Common myeloid progenitor, CD34-positive (primary cell): Measurements from ENCODE around the gene SMARCC1.
"Not testable (repeated sequence)": the region's sequence is repeated elsewhere in the genome, so short reads cannot be mapped to it uniquely, and the experiment has no call there.

Experiments
- CTCF ChIA-PET: fragments of 350-600 bp; sonication (Branson Sonifier 250); formaldehyde crosslinking; loops from one replicate; lab custom pipeline; 2021; ENCODE audit warnings: antibody characterized with exemption; lab: Charles Lee
- POLR2A ChIA-PET: fragments of 350-600 bp; sonication (Branson Sonifier 250); formaldehyde crosslinking; loops from one replicate; lab custom pipeline; 2021; ENCODE audit warnings: antibody characterized with exemption; lab: Charles Lee
- DNase-seq, 3 donors: peaks; one replicate each; pipeline versions ENCODE4 v3.0.0 to v3.0.0-alpha.2; 2013
- H3K27ac ChIP-seq, 2 experiments: 1 replicate in 1 of 2; 2 replicates in 1 of 2; pipeline ENCODE4 v1.7.0; 2013; ENCODE audit warnings: inconsistent platforms in 2 of 2, low read length in 2 of 2, mild to moderate bottlenecking in 2 of 2, low read depth in 1 of 2, moderate library complexity in 1 of 2; ENCODE audit not compliant: severe bottlenecking in 2 of 2, insufficient read depth in 1 of 2, poor library complexity in 1 of 2
- H3K27me3 ChIP-seq, 5 experiments: replicated peaks in 2 of 5; 1 replicate in 3 of 5; 2 replicates in 2 of 5; pipeline versions ENCODE4 v1.6.1 to v1.7.0; 2013; ENCODE audit warnings: low read length in 4 of 5, mild to moderate bottlenecking in 2 of 5, moderate library complexity in 2 of 5, inconsistent platforms in 1 of 5; ENCODE audit not compliant: insufficient read depth in 5 of 5, control insufficient read depth in 4 of 5
- H3K36me3 ChIP-seq, 4 experiments: 1 replicate in 2 of 4; 2 replicates in 2 of 4; pipeline versions ENCODE4 v1.6.1 to v1.7.0; 2013; ENCODE audit warnings: low read length in 3 of 4, control low read depth in 1 of 4, mild to moderate bottlenecking in 1 of 4; ENCODE audit not compliant: control insufficient read depth in 4 of 4, insufficient read depth in 4 of 4
- H3K4me1 ChIP-seq, 4 experiments: 1 replicate in 3 of 4; 2 replicates in 1 of 4; pipeline versions ENCODE4 v1.6.1 to v1.7.1; 2013; ENCODE audit warnings: low read length in 3 of 4, mild to moderate bottlenecking in 3 of 4, control low read depth in 1 of 4, inconsistent platforms in 1 of 4, moderate library complexity in 1 of 4; ENCODE audit not compliant: control insufficient read depth in 4 of 4, insufficient read depth in 4 of 4; ENCODE audit errors: control extremely low read depth in 1 of 4
- H3K4me3 ChIP-seq, 7 experiments: 1 replicate in 4 of 7; 2 replicates in 3 of 7; pipeline versions ENCODE4 v1.5.1 to v1.7.0; 2013; ENCODE audit warnings: mild to moderate bottlenecking in 7 of 7, low read length in 6 of 7, moderate library complexity in 6 of 7, inconsistent platforms in 2 of 7, low read depth in 2 of 7, control low read depth in 1 of 7; ENCODE audit not compliant: insufficient read depth in 4 of 7, control insufficient read depth in 1 of 7; ENCODE audit errors: extremely low read depth in 1 of 7
- H3K9me3 ChIP-seq, 5 experiments: 1 replicate in 4 of 5; 2 replicates in 1 of 5; pipeline versions ENCODE4 v1.6.1 to v1.7.1; 2013; ENCODE audit warnings: low read length in 4 of 5, mild to moderate bottlenecking in 2 of 5, inconsistent platforms in 1 of 5, low read depth in 1 of 5, moderate library complexity in 1 of 5; ENCODE audit not compliant: control insufficient read depth in 4 of 5, insufficient read depth in 2 of 5; ENCODE audit errors: control extremely low read depth in 1 of 5
- WGBS: methylation state at CpG from one replicate; pipeline ENCODE4 v1.1.5; 2013; ENCODE audit not compliant: insufficient coverage; 5-methylcytosine and 5-hydroxymethylcytosine counted together

The SMARCC1 gene

DNA sequence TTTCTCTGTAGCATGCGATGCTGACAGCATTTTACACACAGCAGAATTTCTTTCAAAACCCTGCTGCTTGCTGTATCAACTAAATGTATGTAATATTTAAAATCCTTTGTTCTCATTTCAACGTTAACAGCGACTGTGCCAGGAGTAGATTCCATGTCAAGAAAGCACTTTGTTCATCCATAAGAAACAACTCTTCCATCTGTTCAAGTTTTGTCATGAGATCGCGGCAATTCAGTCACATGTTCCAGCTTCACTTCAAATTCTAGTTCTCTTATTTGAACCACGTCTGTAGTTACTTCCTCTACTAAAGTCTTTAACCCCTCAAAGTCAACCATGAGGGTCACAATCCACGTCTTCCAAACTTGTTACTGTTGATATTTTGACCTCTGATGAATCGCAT, 50.6 kb downstream of the SMARCC1 start:
- POLR2A ChIA-PET = no interaction called here
- H3K4me3 ChIP-seq = no peak overlapping the region

DNA sequence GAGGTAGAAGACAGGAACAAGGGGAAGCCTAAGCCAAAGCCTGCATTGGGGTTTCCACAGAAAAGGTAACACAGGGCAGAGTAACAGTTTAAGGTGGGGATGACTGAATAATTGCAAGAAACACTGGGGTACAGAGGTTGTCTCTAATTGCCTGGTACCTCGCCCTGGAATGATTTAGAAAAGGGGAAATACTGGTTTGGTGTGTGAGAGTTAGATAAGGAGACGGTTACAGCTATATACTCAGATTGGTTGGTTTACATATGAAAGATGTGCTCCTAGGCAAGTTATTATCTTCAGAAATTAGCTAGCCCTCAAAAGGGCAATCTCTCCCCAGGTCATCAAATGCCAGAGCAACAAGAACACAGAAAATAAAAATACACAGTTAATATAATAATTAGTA, 58.8 kb downstream of the SMARCC1 start:
- Histone ChIP-seq H3K4me3 (no peak overlapping the region), H3K4me1 (peaks cover 0 to 14% (median 1%) of the 10 kb centered on the region in 4 experiments), H3K9me3 (no peaks in the 10 kb centered on the region), H3K36me3 (peaks cover 4 to 55% (median 38%) of the 10 kb centered on the region in 4 experiments), H3K27me3 (no peaks in the 10 kb centered on the region), H3K27ac (peak overlapping the region in 1 of 2 experiments; percentile 5)
- 0% methylated on average over 1 of the region's 2 CpGs for WGBS
- DNase-seq = peak; percentile 67 to 89 (median 80)
- ChIA-PET CTCF (interaction anchor here (1.1 to 2.7 kb wide), 3 partner anchors 9 to 17 kb away, joined by 3 to 9 read pairs (median 4); no protein-coding TSS in a partner anchor), POLR2A (interaction anchor here (0.6 to 1.0 kb wide), 3 partner anchors 9 to 859 kb away, joined by 3 read pairs; no protein-coding TSS in a partner anchor)

More for the DNA sequence above, 50.6 kb downstream of the SMARCC1 start:
- no peaks in the 10 kb centered on the region for H3K4me1 ChIP-seq
- no peak for DNase-seq
- CTCF ChIA-PET = interaction anchor here (1.4 kb wide), 1 partner anchor 21 kb away, joined by 3 read pairs; no protein-coding TSS in a partner anchor
- peaks cover 32 to 89% (median 63%) of the 10 kb centered on the region in 4 experiments for H3K36me3 ChIP-seq
- peaks cover 0 to 8% (median 0%) of the 10 kb centered on the region in 5 experiments for H3K9me3 ChIP-seq
- 86% methylated on average over 5 of the region's 8 CpGs for WGBS
- H3K27ac ChIP-seq = no peak overlapping the region
- H3K27me3 ChIP-seq = no peaks in the 10 kb centered on the region

DNA sequence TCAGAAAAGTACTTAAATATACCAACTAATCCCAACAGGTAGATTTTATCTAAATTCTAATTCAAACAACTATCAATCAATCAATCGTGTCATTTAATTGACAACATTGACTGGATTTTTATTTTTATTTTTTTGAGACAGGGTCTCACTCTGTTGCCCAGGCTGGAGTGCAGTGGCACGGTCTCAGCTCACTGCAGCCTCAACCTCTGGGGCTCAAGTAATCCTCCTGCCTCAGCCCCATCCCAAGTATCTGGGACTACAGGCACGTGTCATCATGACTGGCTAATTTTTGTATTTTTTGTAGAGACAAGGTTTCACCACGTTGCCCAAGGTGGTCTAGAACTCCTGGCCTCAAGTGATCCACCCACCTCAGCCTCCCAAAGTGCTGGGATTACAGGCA, 64.2 kb downstream of the SMARCC1 start:
- H3K9me3 ChIP-seq, H3K27ac ChIP-seq, H3K4me1 ChIP-seq, H3K4me3 ChIP-seq, POLR2A ChIA-PET, CTCF ChIA-PET, H3K27me3 ChIP-seq, DNase-seq: not testable (repeated sequence)
- peaks cover 9 to 69% (median 42%) of the 10 kb centered on the region in 4 experiments for H3K36me3 ChIP-seq
- 96% methylated on average over 3 of the region's 4 CpGs for WGBS

DNA sequence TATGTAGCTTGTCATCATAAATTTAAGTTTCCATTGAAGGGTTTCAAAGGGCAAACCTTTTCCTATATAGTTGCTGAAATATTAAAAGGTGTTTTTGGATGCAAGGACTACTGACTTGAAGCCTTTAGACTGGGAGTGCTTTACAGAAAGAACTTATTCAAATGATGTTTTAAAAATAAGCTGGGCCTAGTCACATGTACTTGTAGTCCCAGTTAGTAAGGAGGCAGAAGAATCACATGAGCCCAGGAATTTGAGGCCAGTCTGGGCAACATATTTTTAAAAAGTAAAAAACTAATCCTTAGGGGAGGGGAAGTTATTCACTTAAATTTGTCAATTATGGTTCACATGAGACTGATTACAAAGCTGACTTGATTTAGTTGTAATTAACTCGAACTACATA, 65.0 kb downstream of the SMARCC1 start:
- no CpG with 5 or more reads among the region's 1 CpG for WGBS
- CTCF ChIA-PET = interaction anchor here (1.4 to 1.8 kb wide), 2 partner anchors 11 to 194 kb away, joined by 3 to 8 read pairs; no protein-coding TSS in a partner anchor
- Histone ChIP-seq H3K36me3 (peaks cover 13 to 69% (median 46%) of the 10 kb centered on the region in 4 experiments), H3K27me3 (no peaks in the 10 kb centered on the region), H3K4me1 (no peaks in the 10 kb centered on the region), H3K4me3 (no peak overlapping the region), H3K27ac (no peak overlapping the region), H3K9me3 (no peaks in the 10 kb centered on the region)
- DNase-seq = no peak
- POLR2A ChIA-PET = no interaction called here

DNA sequence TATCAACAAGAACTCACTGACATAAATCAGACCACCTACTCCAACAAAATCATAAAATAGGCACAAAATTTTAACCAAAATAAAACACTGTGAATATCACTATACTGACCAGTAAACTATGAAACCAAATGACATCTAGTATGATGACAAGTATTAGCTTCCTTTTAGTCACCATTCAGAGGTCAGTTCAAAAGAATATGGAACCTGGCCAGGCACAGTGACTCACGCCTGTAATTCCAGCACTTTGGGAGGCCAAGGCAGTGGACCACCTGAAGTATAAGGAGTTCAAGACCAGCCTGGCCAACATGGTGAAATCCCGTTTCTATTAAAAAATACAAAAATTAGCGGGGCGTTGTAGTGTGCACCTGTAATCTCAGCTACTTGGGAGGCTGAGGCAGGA, 65.8 kb downstream of the SMARCC1 start:
- Histone ChIP-seq H3K36me3 (peaks cover 19 to 75% (median 51%) of the 10 kb centered on the region in 4 experiments), H3K4me3 (no peak overlapping the region), H3K27me3 (no peaks in the 10 kb centered on the region), H3K27ac (no peak overlapping the region), H3K4me1 (no peaks in the 10 kb centered on the region), H3K9me3 (no peaks in the 10 kb centered on the region)
- CTCF ChIA-PET = interaction anchor here (1.0 to 1.8 kb wide), 3 partner anchors 10 to 194 kb away, joined by 3 to 8 read pairs (median 3); no protein-coding TSS in a partner anchor
- WGBS = 93% methylated on average over 2 of the region's 4 CpGs
- DNase-seq = no peak
- POLR2A ChIA-PET = interaction anchor here (0.6 kb wide), 1 partner anchor 57 kb away, joined by 3 read pairs; no protein-coding TSS in a partner anchor

DNA sequence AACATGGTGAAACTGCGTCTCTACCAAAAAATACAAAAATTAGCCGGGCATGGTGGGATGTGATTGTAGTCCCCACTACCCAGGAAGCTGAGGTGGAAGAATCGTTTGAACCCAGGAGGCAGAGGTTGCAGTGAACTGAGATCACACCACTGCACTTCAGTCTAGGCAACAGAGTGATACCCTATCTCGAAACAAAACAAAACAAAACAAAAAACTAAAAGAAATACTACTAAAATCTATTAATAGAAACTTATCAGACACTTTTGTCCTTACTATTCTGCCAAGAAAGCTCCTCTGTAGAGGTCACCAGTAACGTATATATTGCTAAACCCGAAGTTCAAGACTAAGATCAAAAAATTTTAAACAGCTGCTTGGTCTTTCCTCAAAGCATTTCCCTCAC, 67.1 kb downstream of the SMARCC1 start:
- Histone ChIP-seq H3K27ac (no peak overlapping the region), H3K27me3 (no peaks in the 10 kb centered on the region), H3K9me3 (no peaks in the 10 kb centered on the region), H3K36me3 (peaks cover 25 to 76% (median 49%) of the 10 kb centered on the region in 4 experiments), H3K4me1 (no peaks in the 10 kb centered on the region), H3K4me3 (no peak overlapping the region)
- CTCF ChIA-PET = no interaction called here
- 93% methylated on average over 5 of the region's 6 CpGs for WGBS
- POLR2A ChIA-PET = interaction anchor here (0.8 kb wide), 1 partner anchor 53 kb away, joined by 3 read pairs; no protein-coding TSS in a partner anchor
- no peak for DNase-seq

DNA sequence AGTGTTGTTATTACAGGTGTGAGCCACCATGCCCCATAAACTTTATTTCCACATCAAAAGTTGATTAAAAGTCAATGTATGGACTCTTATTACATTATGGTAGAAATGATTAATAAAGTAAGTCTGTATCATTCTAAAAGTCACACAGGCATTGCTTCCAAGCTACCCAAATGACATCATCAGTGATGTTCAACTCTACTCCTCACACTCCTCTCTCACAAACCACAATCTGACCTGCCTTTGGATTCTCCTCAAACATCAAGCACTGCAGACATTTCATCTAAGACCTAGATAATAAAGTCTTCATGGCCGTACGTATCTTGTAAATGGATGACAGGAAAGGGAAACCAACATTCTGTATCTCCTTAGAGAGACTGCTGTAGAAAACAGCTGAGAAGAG, 68.0 kb downstream of the SMARCC1 start:
- WGBS = no CpG with 5 or more reads among the region's 2 CpGs
- H3K4me3 ChIP-seq = no peak overlapping the region
- H3K9me3 ChIP-seq = no peaks in the 10 kb centered on the region
- H3K4me1 ChIP-seq = no peaks in the 10 kb centered on the region
- peaks cover 24 to 80% (median 49%) of the 10 kb centered on the region in 4 experiments for H3K36me3 ChIP-seq
- no peak overlapping the region for H3K27ac ChIP-seq
- POLR2A ChIA-PET = interaction anchor here (0.7 to 0.9 kb wide), 2 partner anchors 9 to 136 kb away, joined by 3 to 4 read pairs; no protein-coding TSS in a partner anchor
- CTCF ChIA-PET = interaction anchor here (0.9 to 2.3 kb wide), 2 partner anchors 10 to 25 kb away, joined by 3 to 9 read pairs; no protein-coding TSS in a partner anchor
- no peaks in the 10 kb centered on the region for H3K27me3 ChIP-seq
- DNase-seq = no peak
